NCI-H2029 treated with DMSO at 0.1 percent for 48 hours (cell line): ENCODE data around the gene IFRD2.
"Not testable (repeated sequence)": the region's sequence is repeated elsewhere in the genome, so short reads cannot be mapped to it uniquely, and the experiment has no call there.

Source experiments
- DNase-seq: peaks from one replicate; lab custom pipeline; 2025; lab: John Stamatoyannopoulos, UW

IFRD2 gene

DNA sequence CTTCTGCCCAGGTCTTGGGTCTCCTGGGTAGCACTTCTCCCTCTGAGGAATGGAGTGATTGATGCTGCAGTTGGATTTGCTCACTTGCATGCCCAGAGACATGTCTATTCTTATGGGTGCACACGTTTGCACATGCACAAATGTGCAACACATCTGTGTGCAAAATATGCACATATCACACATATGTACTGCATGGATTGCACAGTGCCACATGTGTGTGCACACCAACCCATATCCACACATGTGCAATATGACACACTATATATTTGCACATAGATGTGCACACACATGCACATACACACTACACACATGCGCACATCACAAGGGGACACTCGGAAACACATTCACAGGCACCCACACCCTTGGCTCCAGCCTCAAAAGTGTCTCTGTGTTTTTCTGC, 24.0 kb downstream of the IFRD2 start:
- no peak for DNase-seq

DNA sequence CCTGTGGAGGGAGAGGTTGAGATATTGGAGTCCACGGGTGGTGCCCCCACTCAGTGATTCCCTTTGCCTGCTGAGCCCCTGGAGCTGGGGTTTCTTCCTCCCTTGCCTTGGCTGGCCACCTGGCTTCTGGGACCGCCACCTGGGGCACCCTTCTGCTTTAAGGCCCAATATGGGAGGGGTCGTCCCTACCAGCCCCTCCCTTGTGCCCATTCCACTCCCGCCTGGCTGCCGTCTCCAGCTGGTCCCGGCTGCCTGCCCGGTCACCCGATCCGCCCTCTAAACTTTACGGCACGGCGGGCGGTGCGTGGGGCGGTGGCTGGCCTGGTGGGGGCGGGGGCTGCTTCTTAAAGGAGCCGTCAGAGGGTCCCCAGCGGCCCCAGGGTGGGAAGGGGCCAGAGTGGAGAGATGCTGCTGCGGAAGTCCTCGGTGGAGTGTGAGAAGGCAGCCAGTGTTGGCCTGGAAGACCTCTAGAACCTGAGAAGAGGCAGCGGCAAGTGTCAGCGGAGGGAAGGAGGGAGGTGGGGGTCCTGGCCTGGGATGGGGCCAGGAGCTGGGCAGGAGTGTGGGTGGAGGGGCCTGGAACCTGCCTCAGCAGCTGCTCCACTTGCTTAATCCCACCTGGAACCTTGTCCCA, 24.8 kb downstream of the IFRD2 start:
- DNase-seq, result no peak

DNA sequence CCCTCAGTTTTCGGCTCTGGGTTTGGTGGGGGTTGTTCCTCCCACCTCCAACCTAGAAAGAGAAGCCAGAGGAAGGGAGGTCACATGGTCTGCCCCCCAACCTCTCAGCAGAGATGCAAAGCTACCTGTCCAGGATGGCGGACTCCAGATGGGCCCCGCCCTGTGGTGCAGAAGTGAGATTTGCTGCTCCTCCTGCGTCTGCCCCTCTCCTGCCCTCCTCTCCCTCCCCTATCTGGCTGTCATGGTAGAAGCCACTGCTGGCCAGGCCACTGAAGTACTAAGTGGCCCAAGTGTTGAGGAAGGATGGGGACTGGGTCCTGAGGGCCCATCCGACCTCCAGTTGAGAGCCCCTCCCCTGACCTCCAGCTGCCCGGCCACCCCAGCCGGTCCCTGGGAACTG, 25.4 kb downstream of the IFRD2 start:
- no peak for DNase-seq

DNA sequence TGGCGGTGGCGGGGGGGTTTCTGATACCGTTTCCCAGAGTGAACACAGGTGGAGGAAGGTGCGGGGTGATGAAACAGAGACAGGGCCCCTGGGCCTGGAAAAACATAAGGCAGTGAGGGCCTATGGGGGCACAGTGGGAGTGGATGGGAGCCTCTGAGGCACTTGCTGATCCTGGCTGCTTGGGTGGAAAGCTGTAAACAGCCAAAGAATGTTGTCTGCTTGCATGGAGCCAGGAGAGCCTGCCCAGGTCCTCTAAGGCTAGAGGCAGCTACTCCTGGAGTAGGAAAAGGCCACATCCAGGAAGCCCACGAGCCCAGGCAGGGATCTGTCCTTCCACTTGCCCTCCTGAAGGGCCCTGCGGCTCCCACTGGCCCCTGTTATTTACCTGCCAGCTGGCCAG, 26.2 kb downstream of the IFRD2 start:
- no peak for DNase-seq

DNA sequence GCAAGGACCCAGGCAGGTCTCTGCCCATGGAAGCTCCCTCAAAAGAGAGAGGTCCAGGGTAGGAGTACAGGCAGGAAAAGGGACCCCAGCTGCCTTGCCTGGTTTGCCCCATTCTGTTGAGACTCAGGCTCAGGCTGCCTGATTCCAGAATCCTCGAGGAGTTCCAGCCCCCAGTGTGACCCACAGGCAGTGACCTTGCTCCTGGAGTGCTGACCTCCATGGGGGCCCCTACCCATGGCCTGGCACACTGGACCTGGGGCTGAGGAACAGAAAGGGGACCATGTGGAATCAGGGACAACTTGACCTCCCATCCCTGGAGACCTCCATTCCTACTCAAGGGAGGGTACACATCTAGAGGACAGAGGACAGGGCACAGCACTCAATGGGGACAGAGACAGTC, 26.7 kb downstream of the IFRD2 start:
- no peak for DNase-seq

DNA sequence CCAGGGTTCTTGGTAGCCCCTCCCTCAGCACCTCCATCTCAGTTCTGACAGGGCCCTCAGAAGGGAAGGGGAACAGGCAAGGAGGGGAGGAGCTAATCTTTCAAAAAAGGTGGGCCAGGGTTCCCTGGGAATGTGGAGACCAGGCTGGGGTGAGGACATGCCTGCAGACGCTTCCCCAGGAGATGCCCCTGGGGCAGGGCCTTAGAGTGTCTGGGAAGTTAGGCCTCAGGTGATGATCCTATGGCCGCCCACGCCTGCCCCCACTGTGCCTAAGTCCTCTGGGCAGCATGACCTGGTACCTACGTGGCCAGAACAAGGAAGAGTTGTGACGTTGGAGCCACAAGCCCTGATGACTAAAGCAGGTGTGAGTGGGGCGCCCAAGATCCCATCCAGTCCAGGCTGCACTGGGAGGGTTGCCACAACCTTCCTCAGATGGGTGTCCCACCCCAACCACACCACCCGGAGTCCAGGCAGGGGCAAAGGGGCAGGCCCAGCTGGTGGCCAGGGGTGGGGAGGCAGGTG, 27.2 kb downstream of the IFRD2 start:
- no peak for DNase-seq

DNA sequence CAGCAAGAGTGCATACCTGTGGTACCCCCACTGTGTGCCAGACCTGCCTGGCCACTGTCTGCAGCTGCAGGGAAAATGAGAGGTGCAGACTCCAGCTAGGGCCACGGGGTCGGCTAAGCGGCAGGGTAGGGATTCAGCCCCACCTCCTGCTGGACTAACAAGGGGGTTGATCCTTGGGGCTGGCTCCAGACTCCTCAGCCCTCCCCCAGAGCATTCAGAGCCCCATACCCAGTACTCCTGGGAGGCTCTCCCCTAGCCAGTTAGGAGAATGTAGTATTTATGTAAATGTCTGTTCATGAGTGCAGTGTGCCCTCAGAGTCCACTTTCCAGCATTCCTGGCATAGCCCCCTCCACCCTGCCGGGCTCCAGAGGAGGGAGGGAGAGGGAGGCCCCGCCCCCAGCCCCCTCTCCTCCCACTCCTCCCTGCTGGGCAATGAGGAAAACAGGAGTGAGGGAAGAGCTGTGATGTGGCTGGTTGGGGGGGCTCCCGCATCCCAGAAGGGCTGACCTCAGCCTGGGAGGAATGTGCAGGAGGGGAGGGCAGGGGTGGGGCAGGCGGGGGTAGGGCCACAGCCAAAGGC, 27.8 kb downstream of the IFRD2 start:
- DNase-seq, result no peak

DNA sequence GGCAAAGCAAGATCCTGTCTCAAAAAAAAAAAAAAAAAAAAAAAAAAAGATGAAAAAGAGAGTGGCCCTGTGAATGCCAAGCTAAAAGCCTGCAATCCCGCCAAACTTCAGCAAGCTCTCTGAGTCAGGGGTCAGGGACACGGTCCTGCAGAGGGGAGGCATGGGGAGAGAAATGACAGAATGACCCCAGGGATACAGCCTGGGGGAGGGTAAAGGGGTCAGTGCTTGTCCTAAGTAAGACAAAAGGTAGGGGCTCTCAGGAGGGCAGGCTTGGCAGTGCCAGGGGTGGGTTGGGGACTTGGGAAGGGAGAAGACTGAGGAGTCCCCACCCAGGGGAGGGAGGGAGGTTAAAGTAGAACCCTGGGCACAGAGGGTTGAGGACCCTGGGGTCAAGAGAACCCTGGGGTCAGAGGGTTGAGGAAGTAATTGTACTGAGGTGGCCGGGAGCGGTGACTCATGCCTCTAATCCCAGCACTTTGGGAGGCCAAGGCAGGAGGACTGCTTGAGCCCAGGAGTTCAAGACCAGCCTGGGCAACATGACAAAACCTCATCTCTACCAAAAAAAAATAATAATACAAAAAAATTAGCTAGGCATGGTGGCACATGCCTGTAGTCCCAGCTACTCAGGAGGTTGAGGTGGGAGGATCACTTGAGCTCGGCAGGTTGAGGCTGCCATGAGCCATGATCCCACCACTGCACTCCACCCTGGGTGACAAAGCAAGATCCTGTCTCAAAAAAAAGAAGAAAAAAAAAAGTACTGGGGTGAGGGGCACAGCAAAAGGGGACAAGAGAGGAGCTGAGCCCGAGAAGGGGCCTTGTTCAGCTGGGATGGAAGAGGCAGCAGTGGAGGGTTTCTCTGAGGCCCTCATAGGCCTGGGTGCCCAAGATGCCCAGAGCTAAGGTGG, 28.5 kb downstream of the IFRD2 start:
- no peak for DNase-seq

DNA sequence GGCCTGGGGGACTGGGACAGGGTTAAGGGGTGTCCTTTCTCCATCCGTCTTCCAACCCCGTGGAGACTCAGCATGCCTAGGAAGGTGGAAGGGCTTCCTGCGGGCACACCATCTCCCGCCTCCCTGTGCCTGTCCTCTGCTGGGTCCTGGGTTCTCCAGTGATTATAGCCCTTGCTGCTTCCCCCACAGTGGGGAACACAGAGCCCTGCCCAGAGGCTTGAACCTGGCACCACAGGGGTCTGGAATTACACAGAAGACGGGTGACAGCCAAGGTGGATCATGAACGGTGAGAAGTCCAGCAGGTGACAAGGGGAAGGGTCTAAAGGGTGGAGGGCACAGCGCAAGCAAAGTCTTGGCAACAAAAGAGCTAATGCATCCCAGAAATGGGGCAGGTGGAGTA, 29.5 kb downstream of the IFRD2 start:
- no peak for DNase-seq

DNA sequence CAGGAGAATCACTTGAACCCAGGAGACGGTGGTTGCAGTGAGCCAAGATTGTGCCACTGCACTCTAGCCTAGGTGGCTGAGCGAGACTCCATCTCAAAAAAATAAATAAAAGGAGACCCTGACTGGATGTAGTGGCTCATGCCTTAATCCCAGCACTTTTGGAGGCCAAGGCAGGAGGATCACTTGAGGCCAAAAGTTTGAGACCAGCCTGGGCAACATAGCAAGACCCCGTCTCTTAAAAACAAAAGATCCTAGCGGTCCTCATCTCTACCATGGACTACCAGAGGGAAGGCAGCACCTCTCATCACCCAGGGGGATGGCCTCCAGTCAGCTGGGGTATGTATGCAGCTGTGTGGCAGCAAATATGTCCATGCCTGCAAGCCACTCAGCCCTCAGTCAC, 30.0 kb downstream of the IFRD2 start:
- DNase-seq, result not testable (repeated sequence)

DNA sequence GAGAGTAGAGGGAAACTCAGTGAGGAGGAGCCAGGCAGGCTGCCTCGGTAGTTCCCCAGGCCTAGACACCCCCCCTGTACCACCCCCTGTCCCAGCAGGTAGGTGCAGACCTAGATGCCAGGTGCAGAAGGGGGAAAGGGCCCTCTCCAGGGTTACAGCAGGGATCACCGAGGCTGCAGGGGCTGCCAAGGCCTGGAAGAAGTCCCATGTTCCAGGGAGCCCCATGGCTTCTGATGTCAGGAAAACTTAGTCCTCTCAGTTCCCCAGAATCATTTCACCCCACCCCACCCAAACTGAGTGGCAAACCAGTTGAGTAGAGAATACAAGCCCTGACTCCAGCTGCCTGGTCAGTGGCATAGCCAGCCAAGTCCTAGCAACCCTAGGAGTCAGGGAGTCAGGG, 30.7 kb downstream of the IFRD2 start:
- DNase-seq, result no peak

DNA sequence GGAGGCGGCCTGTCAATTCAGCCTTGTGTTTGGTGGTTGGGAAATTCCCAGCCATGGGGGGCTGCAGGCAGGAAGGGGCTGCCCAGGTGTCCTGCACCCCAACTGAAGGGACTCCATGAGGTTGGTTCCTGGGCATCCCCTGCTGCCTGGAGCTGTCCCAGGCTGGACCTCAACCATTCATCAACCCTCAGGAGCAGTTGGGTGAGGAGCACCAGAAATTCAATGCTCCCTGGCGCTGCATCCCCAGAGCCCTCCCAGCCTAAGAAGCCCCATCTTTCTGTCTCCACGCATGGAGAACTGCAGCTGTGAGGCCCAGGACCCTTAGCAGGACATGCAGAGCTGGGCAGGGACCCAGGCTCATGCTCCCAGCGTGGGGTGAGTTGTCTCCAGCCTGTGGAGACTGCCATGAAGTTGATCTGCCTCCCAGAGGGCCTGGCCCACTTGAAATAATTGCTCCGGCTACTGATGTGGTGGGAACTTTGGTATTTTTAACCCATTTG, 31.2 kb downstream of the IFRD2 start:
- no peak for DNase-seq

DNA sequence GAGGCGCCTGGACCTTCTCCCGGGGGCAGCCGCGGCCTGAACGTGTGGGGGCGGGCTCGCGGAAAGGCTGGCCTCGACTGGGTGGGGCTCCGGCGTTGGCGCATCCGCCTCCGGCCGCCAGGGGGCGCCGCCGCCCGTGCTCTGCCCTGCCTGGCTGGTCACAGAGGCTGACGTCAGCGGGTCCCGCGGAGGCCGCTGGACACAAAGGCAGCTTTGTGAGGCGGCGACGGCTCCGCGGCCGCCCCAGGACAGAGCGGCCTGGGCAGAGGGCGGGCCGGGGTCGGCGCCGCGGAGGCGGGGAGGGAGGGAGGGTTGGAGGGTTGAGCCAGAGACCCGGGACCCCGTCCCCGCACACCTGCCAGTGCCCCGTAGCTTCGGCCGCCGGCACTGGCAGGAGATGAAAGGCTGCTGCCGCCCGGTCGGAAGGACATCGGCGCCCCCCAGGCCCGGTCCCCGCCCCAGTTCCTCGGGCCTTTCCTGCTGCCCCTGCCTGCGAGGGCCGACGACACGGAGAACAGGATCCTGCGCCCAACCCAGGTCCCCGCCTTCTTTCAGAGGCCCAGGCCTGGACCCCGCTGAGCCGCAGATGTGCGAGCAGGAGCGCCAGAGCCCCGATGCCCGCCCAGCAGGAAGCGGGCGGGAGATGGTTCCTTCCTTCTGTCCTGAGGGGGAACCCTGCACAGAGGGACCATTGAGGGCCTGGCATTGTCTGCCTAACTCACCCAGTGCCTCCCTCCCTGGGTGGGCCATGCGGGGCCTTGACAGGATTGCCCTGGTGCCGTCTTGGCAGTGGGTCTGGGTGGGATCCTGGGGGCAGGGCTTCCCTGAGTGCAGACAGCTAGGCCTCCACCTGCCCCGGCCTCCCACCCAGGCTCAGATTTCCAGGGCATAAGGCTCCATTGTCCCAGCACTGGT, 31.9 kb downstream of the IFRD2 start:
- DNase-seq, result no peak

DNA sequence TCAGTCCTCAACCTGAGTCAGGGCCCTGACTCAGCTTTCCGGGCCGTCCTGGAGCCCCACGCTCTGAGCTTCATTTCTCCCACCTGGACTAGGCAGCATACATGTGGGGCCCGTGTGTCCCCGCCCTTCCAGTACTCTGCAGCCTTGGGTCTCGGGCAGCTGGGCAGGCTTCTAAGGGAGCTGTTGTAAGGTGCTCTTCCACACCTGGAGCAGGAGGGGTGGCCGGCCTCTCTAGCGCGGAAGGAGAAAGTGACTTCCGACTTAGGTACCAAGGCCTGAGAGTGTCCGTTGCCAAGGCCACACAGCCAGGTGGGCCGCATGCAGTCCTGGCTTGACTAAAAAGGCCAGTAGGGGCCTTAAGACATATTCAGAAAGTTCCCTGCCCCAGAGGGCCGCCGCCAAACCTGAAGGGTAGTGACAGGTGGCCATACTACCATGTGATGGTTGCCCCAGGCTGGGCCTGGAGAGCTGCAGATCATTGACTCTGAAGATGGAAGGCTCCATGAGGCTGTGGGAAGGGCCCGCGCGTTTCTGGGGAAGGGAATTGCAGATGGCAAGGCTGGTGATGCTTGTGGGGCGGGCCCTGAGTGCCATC, 32.7 kb downstream of the IFRD2 start:
- no peak for DNase-seq

DNA sequence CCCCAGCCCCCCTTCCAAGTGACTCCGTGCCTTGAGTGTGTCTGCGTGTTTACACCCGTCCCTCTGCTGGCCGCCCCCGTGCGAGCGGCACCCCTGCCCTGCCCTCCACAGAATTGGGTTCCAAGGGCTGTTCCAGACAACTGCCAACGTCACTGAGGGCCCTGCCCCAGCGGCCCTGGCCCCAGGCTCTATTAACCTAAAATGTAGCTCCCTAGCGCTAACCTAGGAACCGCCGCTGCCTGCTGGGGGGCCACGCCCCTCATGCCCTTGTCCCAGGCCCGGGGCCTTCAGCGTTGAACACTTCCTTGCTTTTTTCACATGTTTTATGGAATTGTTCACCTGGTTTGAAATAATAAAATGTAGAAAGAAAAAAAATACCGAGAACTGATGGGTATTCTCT, 33.2 kb downstream of the IFRD2 start:
- no peak for DNase-seq

DNA sequence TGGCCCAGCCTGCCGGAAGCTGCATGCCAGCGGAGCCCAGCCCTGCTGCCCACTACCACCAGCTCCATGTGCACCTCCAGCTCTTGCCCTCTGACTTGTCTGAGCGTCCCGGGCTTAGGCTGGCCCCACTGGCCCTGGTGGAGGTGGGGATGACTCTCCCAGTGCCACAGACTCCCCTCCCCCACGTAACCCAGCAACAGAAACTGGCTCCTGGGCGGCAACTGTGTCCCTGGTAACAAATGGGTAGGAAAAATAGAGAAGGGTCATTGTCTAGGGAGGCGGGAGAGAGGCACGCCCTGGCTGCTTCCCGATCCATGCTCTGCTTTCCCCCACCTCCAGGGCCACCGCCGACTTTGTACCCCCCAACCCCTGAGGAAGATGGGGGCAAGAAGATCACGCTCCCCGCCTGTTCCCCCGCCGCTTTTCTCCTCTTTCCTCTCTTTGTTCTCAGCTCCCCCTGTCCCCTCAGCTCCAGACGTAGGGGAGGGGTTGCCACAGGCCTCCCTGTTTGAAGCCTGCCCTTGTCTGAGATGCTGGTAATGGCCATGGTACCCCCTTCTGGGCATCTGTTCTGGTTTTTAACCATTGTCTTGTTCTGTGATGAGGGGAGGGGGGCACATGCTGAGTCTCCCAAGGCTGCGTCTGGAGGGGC, 34.1 kb downstream of the IFRD2 start:
- no peak for DNase-seq

DNA sequence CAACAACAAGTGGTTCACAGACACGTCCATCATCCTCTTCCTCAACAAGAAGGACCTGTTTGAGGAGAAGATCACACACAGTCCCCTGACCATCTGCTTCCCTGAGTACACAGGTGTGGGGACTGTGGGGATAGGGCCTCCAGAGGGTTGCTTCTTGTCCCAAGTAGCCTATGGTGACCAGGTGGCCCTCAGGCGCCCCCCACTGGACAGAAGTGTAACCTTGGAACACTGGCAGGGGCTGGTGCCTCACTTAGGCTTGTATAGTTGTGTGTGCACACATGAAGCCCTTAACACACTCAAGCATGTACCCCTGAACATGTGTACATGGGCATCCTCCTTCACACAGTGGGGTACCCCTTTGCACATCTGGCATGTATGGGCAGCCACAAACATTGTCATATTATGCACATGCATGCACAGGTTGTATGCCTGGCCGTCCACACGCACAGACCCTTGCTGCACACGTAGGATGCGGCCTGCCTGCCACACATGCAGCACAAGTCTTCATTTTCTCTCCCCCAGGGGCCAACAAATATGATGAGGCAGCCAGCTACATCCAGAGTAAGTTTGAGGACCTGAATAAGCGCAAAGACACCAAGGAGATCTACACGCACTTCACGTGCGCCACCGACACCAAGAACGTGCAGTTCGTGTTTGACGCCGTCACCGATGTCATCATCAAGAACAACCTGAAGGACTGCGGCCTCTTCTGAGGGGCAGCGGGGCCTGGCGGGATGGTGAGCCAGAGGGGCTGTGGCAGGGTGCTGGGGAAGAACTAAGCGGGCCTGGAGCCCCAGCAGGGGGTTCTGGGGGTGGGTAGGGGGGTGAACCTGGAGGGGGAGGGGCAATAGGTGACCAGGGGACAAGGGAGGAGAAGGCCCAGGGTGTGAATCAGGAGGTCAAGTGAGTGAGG, 35.0 kb downstream of the IFRD2 start:
- no peak for DNase-seq

DNA sequence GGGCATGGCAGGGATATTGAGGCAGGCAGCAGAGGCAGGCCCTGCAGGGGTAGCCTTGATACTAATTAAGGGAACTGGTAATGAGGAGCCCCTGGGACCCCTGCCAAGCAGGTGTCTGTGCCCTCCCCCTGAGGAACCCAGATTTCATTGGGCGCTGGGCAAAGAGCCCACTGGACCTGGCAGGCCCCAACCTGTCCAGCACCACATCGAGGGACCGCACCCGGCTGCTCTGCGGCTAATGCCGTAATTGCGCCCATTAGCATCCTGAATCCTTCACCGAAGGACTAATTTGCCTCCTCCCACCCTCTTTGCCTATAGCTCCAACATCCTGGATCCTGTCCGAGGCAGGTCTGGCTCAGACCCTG, 37.0 kb downstream of the IFRD2 start:
- no peak for DNase-seq

DNA sequence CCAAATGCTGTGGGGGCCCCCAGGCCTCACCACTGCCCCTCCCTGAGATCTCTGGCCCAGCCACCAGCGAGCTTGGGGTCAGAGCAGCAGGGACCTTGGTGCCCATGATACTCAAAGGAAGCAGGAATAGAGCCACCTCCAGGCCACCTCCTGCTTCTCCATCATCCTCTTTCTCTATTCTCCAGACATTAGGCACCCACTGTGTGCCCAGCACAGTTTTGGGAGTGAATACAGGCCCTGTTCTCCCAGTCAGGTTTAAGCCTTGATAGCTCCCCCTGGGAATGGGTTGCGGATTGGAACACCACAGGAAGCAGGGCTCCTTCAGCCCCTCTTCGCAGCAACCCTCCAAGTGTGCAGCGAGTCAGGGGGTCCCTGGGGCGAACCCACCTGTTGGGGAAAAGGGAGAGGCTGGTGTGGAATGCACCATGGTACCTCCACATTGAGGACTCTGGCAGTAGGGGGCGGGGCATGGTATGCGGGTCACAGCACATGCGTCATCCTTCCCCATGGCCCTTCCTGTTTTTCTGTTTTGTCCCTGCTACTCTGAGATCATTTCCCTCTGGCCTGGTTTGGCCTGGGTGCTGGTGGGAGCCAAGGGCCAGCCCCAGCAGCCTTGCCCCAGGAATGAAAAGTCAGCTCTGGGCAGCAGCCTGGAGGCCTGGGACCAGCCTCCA, 37.5 kb downstream of the IFRD2 start:
- DNase-seq, result no peak
